ENCODE measurements around the gene BCKDHA.
"Not testable (repeated sequence)": the region's sequence is repeated elsewhere in the genome, so short reads cannot be mapped to it uniquely, and the experiment has no call there.

Gene BCKDHA

DNA sequence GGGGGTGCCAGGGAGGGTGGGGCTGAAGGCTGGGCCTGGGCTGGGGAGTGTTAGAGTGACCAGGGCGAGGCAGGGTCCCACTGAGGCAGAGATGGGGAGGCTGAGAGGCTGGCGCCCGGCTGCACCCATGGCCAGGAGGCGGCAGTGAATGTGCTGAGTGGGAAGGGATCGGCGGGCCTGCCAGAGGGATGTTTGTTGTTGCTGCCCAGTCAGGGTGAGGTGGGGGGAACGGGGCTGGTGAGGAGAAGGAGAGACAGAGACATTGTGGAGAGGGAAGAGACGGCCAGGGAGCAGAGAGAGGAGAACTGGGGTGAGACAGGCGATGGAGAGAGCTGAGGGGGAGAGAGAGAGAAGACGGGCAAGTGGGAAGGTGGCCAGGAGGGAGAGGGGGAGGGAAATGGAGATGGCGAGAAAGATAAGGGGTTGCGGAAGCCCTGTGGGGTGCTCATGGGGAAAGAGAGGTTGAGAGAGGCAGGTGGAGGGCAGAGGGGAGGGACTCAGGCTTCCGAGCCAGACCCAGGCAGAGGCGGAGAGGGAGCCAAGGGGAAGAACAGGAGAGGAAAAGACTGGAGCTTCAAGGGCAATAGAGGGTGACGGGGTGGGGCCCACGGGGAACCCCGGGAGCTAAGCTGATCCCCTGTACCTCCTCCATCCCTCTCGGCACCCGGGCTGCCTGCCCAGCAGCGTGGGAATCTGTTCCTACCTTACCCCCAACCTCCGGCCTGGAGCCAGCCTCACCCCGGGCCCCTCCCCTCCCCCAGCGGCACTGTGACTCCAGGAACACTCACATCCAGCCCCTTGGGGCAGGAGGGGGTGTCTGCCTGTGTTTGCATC lies 30.2 kb downstream of the BCKDHA start:
- DNase-seq = peak; percentile 55

DNA sequence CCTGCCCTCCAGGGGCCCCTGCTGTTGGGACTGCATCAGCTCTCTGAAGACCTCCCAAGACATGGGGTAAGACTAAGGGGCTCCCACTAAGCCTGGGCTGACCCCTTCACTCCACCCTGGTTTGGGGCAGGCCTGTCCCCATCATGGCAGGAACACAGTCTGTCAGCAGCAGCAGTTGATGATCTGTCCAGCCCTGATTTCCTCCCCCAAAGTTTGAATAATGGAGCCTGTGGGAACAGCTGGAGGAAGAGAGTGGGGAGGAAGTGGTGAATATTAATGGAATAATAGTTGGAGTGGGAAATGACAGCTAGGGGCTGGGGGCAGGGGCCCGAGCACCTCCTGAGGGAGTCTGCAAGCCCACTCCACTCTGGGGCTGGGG lies 30.9 kb downstream of the BCKDHA start:
- DNase-seq = no peak

DNA sequence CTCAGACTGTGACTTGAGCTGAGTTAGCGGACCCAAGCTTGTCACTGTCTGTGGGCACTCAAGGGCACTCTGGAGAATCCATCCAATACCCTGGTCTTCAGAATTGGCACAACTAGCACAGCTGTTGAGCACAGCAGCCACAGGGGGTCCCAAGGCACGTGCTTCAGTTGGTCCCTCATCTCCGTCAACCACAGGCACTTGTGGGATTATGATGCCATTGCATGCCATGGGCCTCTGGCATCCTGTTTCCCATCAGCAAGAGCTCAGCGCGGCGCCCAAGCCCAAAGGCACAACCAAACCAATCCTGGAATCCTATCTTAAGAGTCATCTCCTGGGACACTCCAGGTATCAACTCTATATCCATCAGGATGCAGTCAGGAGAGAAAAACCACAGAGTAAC lies 33.3 kb downstream of the BCKDHA start:
- DNase-seq = no peak

- peak; percentile 14 for DNase-seq
Observed at GRCh38 chr19:41431426-41432386, 34.1 kb downstream of the BCKDHA start.

- DNase-seq = no peak
Observed at GRCh38 chr19:41433171-41433570, 35.6 kb downstream of the BCKDHA start.

DNA sequence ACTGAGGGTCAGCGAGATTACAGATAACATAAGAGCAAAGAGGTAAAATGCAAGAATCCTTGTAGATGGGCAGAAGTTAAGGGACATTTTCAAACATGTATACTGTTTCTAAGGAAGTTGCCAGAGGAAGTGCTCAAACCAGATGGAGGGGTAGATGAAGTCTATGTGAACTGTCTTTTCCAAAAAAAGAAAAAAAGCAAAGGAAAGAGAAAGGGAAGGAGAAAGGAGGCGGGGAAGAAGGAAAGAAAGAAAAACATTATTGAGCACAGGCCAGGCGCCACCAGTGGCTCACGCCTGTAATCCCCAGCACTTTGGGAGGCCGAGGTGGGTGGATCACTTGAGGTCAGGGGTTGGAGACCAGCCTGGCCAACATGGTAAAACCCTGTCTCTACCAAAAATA lies 36.8 kb downstream of the BCKDHA start:
- no peak for DNase-seq

DNA sequence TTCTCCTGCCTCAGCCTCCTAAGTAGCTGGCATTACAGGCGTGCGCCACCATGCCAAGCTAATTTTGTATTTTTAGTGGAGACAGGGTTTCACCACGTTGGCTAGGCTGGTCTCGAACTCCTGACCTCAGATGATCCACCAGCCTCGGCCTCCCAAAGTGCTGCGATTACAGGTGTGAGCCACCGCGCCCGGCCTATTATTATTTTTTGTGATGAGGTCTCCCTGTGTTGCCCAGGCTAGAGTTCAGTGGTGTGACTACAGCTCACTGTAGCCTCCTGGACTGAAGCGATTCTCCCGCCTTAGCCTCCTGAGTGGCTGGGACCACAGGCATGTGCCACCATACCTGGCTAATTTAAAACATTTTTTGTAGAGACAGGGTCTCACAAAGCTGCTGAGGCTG lies 37.8 kb downstream of the BCKDHA start:
- DNase-seq = not testable (repeated sequence)

GRCh38 chr19:41435936-41436673 lies 38.5 kb downstream of the BCKDHA start:
- no peak for DNase-seq

GRCh38 chr19:41436674-41436951 lies 39.0 kb downstream of the BCKDHA start:
- DNase-seq = no peak

DNA sequence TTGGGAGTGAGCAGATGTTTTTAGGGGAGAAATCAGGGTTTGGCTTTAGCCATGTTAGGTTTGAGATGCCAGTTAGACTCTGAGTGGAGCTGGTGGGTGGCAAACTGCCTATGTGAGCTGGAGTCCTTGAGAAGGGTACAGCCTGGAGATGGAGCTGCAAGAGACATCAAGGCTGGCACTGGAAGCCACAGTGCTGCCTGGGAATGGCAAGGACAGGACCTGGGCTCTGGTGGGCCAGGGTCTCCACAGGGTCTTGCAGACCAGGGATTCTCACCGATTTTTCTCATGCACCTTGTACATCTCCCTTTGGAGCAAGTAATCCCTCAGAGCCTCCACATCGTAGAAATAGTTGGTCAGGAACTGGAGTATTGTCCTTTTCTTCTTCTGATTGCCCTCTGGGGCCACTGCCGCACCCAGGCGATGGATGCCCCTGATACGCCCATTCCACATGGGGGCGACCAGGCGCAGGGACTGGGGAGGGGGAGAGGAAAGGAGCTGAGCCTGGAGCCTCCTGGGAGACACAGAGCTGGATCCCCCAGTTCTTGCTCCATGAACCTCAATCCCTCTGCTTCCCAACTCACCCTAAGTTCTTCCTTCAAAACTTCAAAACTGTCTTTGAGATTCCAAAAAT lies 40.4 kb downstream of the BCKDHA start:
- DNase-seq = no peak

DNA sequence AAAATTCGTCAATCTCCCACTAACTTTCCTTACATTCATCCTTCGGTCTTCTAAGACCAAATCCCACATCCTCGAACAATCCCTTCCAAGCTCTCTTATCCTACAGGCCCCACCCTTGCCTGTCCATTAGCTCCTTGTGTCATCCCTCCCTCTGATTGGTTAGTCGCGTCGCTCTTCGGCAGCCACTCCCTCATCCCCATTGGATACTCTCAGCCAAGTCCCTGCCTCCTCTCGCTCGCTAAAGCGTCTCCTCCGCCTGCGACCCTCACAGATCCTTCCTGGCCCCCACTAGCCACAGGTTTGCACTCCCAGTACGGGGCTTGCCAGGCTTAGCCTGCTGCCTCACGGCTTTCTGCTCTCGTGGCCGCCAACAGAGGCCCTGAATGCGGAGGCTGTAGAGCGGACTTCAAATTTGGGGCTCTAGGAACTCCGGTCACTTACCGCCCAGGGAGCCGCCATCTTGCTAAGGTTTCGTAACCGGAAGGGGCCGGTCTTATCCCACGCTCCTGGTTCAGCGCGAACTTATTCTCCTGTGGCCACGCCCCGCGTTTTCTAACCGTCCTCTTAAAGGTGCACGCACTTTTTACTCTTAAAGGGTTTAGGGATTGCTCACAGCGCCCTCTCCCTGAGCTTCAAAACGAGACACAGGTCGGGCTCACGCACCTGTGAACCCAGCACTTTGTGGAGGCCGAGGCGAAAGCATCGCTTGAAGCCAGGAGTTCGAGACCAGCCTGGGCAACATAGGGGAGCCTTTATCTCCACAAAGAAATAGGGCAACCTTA lies 42.0 kb downstream of the BCKDHA start, which contains the start of gene DMAC2:
DMAC2 (minus strand) TSS at position 472 of the 782 bp plus-strand sequence; CDS start at position 459, 13 bp downstream.
- DNase-seq = peak; percentile 98

DNA sequence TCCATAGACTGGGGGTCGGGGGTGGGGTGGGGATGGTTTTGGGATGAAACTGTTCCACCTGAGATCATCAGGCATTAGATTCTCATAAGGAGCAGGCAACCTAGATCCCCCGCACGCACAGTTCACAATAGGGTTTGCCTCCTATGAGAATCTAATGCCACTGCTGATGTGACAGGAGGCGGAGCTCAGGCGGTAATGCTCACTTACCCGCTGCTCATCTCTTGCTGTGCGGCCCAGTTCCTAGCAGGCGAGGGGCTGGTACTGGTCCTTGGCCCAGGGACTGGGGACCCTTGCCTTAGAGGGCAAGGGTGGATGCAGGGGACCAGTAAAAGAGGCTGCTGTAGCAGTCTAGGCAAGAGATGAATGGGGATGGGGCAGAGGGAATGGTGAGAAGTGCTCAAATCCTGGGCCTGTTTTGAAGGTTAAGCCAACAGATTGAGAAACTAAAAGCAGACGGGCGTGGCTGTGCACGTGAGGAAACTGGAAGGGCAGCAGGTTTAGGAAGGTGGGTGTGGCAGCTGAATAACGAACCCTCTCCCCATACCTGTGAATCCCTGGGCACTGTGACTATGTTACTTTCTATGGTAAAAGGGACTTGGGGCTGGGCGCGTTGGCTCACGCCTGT lies 43.8 kb downstream of the BCKDHA start:
- no peak for DNase-seq

DNA sequence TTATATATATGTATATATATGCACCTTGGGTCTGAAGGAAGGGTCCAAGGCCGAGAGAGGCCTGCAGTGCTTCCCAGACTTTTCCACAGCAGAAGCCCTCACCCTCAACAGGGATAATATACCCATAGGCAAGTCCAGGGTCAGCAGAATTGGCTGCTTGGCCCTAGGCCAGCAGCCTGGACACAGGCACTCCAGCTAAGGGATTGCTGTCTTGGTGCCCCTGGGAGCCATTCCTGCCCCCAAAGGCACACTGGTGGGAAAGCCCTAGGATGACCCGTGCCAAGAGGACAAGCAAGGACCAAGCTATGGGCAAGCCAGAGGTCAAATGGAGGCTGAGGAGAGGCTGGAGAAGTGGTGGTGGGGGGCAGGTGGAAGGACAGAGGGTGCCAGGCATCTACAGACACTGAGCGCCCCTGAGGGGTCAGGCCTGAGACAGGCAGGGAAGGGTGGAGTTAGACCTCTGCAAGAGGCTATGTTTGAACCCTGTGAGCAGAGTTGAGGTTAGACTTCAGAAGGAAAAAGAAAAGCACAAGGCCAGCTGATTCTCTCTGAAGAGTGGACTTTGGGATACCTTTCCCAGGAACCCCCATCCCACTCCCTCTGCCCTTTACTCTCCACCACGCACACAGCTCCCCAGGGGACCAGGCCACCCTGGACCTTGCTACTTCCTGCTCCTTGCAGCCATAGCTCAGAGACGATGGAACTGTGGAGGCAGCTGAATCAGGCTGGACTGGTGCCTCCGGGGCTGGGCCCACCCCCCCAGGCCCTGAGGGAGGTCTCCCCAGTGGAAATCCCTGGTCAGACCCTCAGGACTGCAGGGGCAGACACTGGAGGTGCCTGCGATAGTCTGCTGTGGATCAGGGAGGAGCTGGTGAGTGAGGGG lies 45.1 kb downstream of the BCKDHA start, which contains the start of gene ERICH4:
ERICH4 (plus strand) TSS at position 684 of the 883 bp plus-strand sequence; CDS start at position 698, 14 bp downstream.
- no peak for DNase-seq

- no peak for DNase-seq
Observed at GRCh38 chr19:41443813-41444455, 46.3 kb downstream of the BCKDHA start.

- no peak for DNase-seq
Observed at GRCh38 chr19:41445575-41445974, 48.0 kb downstream of the BCKDHA start.

DNA sequence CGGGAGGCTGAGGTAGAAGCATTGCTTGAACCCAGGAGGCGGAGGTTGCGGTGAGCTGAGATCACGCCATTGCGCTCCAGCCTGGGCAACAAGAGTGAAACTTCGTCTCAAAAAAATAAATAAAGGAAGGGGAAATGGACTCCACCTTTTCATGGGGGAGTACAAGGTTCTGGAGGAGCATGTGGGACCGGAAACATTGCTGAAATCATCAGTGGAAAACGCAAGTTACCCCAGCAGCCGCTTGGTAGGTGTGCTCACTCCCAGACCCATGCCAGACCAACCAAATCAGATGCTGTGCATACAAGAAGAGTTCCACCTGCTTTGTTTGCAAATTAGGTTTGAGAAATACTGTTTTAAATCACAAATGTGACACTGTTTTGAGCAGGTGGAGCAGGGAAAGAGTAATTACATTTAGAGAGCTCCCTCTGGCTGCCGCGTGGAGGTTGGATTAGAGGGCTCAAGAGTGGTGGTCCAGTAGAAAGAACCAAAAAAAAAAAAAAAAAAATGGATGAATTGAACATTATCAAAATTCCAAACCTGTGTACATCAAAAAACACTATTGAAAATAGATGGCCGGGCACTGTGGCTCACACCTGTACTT lies 50.2 kb downstream of the BCKDHA start:
- DNase-seq = no peak

- peak; percentile 72 for DNase-seq
Observed at GRCh38 chr19:41449079-41449864, 51.7 kb downstream of the BCKDHA start.

DNA sequence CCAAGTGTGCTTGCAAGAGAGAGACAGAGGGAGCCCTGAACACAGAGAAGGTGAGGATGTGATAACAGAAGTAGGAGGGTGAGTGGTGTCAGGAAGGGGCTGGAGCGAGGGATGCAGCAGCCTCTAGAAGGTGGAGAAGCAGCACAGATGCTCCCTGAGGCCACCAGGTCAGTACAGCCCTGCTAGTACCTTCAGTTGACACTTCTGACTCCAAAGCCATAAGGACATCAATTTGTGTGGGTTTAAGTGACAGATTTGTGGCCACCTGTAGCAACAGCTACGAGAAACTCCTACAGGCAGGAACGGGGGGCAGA lies 52.2 kb downstream of the BCKDHA start:
- DNase-seq = no peak

Data from activated CD4-positive, alpha-beta T cell treated with anti-CD3 and anti-CD28 coated beads, Interleukin-2, amount 50 U/mL, for 16 hours (primary cell).